Endometrium (tissue), 2 donors: ENCODE data around the gene SLC17A9.

ENCODE experiments used
- FAIRE-seq: peaks from 2 replicates; lab custom pipeline; 2012; peaks lifted over from hg19 to GRCh38; lab: Jason Lieb, UNC
- donor health status: control.
- donor health status: control.

The SLC17A9 gene

DNA sequence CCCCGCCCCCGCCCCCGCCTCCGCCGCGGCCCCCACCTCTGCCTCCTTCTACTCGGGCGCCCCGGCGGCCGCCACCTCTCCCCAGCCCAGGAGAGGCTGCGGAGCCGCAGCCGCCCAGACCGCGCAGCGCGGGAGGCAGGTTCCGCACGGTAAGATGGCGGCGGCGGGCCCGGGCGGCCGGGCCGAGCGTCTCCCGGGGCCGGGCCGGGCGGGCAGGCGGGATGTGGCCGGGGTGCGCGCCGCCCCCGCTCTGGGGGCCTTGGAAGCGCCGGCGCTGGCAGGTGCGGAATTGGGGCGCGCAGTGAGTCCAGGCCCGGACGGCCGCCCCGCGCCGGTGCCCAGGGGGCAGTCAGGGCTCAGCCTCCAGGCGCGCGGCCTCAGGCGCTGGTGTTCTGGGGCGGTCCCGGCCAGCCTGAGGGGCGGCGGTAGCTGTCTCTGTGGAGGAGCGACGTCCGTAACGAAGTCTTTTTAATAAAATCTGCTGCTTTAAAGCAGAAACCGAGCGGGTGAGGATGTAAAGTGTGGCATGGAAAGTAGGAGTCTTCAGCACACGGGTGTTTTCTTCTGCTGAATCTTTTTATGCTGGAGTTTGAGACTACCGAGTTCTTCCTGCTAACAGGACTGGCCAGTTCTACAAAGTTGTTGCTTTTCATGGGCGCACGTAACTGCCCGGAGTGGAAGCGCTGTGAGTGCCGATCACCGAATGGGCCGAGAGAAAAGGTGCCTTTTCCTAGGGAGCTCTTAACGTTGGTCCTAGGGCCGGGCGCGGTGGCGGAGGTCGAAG, 14.2 kb upstream of the SLC17A9 start, which contains the start of gene GID8:
Gene GID8, plus strand, starts transcription at position 43 of the 784 bp plus-strand sequence. CDS start 3,356 bp downstream, outside the sequence.
- FAIRE-seq = no peak

GRCh38 chr20:62940875-62941274, 11.6 kb upstream of the SLC17A9 start:
- FAIRE-seq = no peak

- FAIRE-seq = no peak
Observed at GRCh38 chr20:62941792-62942191, 10.7 kb upstream of the SLC17A9 start.

DNA sequence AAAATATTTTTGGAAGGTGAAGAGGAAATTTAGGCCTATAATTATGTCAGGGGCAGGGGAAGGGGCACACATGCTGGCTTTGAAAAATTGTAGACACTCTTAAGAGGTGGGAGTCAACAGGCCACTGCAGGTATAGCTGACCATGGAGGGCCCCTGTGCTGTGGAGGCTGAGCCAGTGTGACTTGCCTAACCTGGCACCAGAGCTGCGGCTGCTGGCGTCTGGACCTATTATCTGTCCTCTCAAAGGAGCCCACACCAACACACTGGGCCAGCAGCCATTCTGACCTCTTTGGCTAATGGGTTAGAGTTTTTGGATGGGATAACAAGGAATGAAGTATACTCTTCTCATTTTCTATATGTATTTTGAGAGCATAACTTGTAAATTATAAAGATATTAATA, 10.1 kb upstream of the SLC17A9 start:
- FAIRE-seq = no peak

GRCh38 chr20:62943396-62943795, 9.1 kb upstream of the SLC17A9 start:
- no peak for FAIRE-seq

- FAIRE-seq = no peak
Observed at GRCh38 chr20:62944184-62944583, 8.3 kb upstream of the SLC17A9 start.

- FAIRE-seq = no peak
Observed at GRCh38 chr20:62944746-62945145, 7.8 kb upstream of the SLC17A9 start.

DNA sequence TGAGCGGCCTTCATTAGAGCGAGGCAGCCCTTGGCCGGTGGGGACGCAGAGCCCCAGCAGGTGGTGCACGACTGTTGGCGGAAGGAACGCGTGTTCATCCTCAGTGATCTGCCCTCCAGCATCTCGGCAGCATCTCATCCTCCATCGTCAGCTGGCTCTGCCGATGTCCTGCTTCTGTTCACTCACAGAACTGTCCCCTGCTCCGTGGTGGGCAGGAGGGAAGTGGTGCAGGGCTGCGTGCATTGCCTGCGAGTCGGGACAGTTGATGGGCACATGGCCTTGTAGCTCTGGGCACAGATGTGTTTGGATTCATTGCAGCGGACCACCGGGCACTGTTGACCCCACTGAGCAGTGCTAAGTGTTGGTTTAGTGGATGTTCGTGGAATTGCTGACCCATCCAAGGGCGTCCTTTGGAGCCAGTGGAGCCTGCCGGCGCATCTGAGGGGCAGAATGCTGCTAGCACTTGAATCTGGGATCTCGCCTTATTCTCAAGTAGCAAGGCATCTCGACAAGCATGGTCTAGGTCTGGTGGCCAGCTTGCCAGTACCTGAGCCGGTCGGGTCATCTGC, 6.7 kb upstream of the SLC17A9 start:
- FAIRE-seq = no peak

- FAIRE-seq = no peak
Observed at GRCh38 chr20:62946918-62947317, 5.6 kb upstream of the SLC17A9 start.

- FAIRE-seq = no peak
Observed at GRCh38 chr20:62947532-62948300, 4.8 kb upstream of the SLC17A9 start.

DNA sequence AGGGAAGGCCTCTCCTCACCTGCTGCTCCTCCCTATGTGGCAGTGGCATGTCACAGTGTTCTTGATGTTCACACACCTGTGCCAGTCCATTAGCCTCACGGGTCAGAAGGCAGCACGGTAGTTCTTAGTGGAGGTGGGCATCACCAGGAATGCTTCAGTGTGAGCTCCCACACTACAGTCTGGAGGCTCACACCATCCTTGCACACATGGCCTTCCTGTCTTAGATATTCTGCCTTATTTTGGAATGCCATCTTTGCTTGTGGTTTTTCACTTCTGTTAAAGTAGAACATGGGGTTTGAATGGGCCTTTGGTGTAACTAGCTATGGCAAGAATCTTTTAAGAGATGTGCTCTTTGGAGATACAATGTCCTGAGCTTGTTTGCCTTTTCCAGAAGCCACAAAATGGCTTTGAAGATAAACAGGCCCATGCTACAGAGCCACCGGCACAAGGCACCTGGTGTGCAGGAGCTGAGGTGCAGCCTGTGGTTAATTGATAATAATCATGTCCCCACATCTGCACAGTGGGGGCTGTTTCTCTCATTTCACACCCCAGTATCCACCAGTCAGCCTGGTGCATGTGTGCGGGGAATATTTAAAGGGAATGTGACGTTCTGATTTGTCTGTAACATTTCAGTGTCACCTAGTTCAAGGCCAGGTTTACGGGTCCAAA, 3.2 kb upstream of the SLC17A9 start:
- no peak for FAIRE-seq

DNA sequence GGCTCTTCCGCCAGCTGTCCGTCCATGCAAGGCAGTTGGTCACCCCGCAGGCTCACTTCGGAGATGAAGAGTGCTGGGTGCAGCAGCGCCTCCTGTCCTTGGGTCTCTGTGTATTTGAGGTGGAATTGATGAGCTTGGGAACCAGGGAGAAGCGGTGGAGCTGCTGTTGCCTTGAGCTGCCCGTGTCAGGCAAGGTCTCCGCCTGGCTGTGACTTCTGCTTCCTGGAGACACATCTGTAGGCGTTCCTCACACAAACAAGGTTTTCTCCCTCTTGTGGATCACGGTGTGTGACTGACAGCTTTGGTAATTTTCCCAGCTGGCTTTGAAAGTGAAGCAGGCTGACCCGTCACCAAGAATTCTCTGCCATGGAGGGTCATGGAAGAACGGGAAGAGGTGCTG, 2.5 kb upstream of the SLC17A9 start:
- FAIRE-seq = no peak

DNA sequence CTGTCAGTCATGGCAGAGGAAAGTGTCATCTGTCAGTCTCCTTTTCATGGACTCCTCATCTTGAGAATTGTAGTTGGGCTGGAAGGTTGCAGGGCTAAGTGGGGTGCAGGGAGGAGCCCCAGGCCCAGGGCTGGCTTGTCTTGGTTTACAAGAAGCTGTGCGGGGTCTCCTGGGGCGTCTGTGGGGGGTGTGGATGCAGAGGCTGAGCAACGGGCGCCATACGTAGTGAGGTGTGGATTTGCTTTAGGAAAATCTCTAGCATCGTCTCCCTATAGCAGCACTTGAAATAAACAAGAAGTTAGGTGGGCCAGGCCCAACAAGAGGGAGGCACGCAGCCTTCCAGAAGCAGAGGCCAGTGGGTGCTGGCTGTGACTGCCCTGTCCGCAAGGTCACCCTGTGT, 1.8 kb upstream of the SLC17A9 start:
- FAIRE-seq = no peak

DNA sequence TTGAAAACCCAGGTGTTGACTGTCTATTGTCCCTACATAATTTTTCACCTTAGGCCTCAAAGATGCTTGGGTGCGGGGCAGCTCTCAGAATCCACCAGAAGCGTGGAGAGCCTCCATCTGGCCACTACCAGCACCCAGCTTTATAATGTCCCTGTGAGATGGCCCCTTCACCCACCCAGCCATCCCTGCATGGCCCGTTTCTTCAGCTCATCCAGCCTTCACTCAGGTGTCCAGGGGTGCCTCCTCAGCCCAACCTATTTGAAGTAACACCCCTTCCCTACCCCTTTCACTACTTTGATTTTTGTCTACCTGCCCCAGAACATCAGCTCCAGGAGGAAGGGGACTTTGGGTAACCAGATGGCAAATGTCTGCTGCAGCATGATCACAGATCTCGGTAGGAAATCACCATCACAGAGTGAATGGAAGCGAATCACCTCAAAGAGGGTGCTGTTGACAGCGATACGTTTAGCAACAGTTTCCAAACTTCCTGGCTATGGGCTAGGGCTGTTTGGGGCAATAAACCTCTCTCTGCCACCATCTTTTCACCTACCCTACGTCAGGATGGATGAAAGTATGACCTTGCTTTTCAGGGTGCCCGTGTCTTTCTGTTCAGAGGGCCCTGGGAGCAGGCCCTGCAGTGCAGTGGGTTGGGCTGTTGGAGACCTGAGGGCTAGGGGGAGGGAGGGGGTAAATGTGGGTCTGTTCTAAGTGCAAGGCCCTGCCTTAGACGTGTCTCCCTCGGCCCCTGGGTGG, 1.2 kb upstream of the SLC17A9 start:
- no peak for FAIRE-seq

- no peak for FAIRE-seq
Observed at GRCh38 chr20:62951896-62952372, 575 bp upstream of the SLC17A9 start.

DNA sequence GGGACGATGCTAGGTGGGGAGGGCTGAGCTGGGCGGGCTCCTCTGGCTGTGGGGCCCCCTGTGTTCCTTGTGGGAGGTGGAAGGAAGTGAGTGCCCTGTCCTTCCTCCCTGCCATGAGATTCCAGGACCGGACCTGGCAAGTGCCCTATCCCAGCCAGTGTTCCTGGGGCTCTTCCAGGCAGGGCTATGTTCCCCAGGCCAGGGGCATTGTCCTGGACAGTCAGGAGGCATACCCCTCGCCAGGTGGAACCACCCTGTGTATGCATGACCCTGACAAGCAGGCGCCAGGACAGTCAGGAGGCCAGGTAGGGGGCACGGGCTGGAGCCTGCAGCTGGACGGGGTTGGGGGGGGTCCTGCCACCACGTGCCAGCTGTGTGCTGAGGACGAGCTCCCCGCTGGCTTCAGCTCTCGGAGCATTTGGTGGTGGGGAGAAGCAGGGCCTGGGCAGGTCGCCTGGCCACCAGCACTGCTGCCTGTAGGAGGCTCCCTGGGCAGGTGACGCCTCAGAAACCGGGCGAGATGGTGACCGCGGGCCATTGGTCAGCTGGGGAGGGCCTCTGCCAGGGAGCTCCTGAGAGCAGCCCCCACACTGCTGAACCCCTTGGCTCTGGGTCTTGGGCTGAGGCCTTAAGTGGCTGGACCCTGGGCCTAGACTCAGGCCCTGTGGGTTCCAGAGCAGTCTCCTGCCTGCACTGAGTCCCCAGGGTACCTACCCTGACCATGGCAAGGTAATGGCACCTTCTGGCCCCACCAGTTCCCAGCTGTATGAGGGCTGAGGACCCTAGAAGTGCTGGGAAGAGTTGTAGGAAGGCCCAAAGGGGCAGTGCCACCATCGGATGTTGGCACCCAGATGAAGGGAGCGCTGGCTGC, 694 bp downstream of the SLC17A9 start:
- FAIRE-seq = no peak

DNA sequence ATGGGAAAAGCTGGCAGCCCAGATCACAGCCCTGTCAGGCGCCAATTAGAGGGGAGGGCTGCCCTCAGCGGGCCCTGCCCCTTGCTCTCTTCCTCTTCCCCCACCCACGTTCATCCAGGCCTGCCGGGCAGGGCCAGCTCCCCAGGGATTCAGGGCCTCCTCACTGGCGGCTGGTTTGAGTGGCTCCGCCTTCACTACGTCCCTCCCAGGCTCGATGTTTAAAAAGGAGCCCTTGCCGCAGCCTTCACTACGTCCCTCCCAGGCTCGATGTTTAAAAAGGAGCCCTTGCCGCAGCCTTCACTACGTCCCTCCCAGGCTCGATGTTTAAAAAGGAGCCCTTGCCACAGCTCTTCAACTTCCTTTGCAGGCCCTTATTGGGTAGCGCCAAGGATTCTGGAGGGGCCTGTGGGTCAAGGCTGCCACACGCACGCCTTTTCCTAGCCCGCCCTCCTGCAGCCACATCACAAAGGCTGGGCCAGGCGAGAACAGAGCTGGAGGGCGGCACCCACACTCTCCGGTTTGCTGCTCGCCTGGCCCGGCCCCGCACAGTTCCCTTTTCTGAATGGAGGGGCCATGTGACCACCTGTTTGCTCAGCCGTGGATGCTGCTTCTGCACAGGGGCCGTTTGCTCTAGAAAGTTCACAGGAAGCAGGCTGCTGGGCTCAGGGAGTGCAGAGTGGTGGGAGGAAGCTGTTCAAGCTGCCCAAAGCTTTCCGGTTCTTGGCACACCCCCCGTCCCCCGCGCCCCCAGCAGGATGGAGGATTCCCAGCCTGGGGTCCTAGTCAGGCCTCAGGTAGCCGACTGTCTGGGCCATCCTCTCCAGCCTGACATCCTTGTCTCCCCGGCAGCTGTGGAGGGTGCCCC, 1.6 kb downstream of the SLC17A9 start:
- FAIRE-seq = no peak

- FAIRE-seq = no peak
Observed at GRCh38 chr20:62955519-62956386, 3.2 kb downstream of the SLC17A9 start.
